ENCODE data around the gene ABTB2.

Gene ABTB2

DNA sequence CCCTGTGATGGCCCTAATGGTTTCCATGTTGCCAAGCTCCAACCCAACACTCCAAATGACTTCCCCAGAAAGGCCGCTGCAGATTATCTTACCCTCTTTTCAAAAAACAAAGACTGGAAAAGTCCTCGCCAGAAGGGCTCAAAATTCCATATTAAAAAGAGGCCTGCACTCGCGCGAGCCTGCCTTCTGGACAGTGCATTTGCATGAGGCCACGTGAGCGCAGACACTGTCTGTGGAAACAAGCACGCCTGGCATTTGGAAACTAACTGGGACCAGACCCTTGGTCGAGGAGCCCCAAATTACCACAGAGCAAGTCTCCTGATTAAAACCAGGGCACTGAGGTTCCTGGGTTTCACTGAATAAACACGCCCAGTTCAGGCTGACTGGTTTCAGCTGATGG lies 42.9 kb downstream of the ABTB2 start:
- no peak for DNase-seq (ENCODE audit: low read depth)

DNA sequence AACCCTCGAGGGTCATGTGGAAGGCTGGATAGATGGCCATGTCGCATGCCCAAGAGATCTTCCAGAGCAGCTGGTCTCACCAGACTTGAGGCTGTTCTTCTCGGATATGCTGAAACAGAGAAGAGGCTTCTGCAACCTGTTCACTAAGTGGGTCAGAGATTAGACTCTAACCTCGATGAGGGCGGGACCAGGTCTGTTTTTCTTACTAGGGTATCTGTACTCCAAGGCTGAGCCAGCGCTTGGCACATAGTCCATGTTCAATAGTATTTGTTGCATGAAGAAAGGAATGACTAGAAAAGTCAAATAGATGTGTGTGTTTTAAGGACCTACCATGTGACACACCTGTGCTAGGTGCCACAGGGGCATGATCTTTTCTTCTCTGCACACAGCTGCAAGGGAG lies 43.6 kb downstream of the ABTB2 start:
- no peak for DNase-seq (ENCODE audit: low read depth)

- no peak for DNase-seq (ENCODE audit: low read depth)
These were observed 44.7 kb downstream of the ABTB2 start for GRCh38 chr11:34313099-34313517.

DNA sequence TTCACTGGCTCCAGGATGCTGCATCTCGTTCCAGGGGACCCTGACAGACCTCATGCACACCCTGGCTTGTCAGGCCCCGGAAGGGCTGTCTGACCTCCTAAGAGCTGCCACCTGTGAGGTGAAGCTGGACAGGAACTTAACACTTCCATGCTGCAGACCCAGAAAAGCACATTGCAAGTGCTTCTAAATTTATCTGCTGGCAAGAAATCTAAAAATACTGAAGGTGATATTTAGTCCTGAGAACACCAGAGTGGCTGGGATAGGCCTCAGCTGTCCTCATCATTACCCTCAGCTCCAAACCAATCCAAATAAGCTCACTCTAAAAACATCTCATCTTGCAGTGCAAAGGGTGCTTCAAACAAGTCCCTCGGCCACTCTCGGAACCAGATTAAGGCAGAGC lies 46.7 kb downstream of the ABTB2 start:
- no peak for DNase-seq (ENCODE audit: low read depth)

- DNase-seq (ENCODE audit: low read depth), result no peak
These were observed 47.8 kb downstream of the ABTB2 start for GRCh38 chr11:34309965-34310364.

DNA sequence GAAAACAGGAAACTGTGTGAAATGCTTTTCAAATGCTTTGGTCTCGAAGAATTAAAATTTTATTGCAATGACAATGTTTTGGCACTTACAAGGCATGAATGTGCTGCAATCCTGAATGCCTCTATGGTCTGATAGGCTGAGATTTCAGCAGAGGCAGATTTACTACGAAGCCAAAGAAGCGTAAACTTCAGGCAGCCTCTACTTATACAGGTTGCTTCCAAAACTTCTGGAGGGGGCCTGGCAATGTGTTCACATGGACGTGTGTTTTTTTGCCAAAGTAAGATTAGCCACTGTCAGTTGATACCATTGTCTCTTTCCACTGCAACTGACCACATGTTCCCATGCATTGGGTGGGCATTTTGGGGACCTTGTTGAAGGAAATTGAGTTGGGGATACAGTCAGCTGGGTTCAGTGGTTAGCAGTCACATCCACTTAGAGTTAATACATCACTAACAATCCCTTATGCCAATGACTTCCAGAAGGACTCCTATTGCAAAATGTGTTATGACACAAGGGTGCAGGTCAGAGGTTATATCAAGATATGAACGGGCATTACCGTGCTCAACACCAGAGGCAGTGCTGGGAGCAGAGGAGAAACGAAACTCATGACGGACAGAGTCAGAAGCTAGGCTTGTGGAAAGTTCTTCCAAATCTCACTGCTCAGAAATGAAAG lies 48.8 kb downstream of the ABTB2 start:
- DNase-seq (ENCODE audit: low read depth), result no peak

DNA sequence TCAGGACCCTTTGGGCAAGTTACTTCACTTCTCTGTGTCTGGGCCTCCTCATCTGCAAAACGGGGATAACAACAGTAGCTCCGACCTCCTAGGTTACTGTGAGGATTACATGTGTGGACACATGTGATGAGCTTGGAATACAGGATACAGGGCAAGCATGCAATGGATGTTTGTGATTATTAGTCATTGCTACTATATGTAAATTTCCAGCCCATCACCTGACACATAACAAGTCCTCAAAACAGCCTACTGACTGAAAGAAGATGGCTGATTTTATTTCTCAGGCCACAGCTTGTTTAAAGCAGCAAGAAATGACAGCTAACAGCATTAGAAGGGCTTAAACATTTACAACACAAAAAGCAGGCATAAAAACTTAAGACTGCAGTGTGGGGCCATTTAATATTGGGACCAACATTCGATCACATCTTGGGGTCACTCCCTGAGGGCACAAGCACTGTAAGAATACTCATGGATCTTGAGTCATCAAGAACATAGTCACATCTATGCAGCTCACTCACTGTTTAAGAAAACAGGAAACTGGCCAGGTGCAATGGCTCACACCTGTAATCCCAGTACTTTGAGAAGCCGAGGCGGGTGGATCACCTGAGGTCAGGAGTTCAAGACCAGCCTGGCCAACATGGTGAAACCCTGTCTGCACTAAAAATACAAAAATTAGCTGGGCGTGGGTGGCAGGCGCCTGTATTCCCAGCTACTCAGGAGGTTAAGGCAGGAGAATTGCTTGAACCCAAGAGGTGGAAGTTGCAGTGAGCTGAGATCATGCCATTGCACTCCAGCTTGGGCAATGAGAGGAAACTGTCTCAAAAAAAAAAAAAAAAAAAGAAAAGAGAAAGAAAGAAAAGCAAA lies 49.5 kb downstream of the ABTB2 start:
- DNase-seq (ENCODE audit: low read depth), result no peak

DNA sequence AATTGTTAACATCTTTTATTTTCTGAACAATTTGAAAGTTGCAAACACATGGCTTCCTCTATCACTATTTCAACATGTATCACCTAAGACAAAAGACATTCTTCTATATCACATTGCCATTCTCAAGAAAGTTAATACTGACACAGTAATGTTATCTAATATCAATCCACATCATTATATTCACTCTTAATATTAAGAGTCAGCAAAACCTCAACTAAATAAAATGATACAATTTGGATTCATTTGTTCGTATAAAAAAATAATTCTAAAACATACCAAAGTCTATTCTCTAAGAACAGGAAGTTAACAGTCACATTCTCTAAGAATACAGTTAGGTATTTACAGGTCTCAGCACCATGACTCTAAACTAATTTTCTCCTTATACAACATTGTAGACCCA lies 52.0 kb downstream of the ABTB2 start:
- DNase-seq (ENCODE audit: low read depth), result no peak

DNA sequence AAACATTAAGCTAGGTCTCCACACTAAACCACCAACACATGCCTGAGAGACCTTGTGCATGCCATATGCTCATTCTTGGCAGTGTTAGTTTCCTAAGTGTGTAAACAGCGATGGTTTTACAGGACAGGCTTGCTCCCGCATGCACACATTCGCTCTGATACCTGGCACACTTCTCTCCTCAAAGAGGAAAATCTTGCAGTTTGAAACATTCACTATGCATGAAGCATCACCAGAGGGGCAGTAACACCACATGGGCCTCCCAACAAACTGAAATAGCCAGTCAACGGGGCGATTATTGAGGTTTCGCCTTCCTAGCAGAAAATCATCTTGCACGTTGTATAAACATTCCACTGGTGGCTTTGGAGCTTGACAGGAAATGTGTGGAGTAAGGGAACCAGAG lies 52.6 kb downstream of the ABTB2 start:
- no peak for DNase-seq (ENCODE audit: low read depth)

DNA sequence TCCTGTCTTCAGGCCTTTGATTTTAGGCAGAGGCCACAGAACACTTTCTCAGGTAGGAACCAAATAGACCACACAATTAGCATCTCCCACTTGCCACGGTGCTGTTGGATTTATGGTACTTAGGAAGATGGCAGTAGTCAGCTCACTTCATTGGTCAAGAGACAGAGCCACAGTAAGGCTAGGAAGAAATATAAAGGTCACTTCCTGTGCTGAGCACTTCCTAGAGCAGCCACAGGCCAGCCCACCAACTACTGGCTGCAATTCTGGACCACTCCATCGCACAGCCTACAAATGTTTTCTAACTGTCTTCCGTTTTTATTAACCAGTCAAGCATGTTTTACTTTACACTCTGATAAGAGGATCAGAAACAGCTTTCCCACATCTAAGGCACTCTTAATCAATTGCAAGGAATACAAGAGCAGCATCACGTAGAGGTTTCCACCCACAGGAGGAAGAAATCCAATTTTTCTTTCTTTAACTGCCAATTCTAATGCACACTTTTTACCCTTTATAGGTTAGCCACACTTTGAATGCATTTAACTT lies 54.7 kb downstream of the ABTB2 start:
- DNase-seq (ENCODE audit: low read depth), result no peak

GRCh38 chr11:34302046-34302921 lies 55.5 kb downstream of the ABTB2 start:
- DNase-seq (ENCODE audit: low read depth), result peak; percentile 94

DNA sequence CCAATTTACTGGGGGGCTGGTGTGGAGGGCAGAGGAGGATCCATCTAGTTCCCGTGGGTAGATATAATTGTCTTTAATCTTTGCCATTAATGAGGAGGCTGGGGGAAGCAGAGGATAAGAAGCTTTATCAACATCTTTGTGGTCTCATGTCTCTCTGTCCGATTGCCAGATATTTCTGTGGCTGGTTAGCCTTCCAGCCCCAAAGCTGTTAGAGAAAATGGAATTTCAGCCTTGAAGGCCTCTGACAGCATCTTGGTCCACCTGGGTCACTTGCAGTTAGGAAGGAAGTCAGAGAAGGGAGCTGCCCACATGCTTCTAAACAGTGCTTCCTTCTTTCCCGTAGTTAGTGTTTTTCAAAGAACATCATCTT lies 56.9 kb downstream of the ABTB2 start:
- DNase-seq (ENCODE audit: low read depth), result no peak

DNA sequence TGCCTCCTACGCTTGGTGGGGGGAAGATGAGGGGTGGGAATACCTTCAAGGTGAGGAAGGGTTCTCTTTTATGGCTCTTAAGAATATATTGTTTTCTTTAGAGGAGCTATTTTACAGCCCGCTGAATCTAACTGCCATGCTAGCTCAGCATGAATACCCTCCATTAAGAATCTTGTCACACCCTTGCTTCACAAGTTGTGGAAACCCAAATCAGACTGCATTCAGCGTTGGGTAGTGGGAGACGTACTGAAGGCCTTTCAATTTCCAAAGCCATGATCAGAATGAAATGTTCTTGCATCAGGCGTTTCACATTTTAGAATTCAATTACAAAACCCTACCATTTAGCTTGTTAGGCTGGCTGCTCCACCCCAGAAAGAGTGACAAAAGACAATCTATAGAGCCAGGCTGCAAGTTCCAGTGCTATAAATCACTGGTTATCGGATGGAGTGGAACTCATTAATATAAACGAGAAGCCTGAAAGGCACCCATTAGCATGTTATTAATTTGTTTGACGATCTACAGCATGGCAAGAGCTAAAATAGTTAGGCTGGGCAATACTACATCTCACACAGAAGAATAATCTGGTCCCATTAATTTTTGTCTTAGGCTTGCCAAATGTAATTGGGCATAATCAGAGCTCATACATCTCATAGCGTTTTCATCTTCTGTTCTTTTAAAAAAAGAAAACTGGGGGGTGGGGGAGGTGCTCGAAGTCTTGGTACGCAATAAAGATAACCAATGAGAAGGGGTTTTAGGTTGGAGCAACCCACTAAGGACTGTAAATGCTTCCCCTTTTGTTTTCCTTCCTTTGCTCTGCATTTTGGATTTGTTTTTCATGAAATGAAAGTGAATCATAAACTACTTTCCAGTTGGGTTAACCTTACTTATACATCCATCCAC lies 57.5 kb downstream of the ABTB2 start:
- no peak for DNase-seq (ENCODE audit: low read depth)

GRCh38 chr11:34299284-34299972 lies 58.4 kb downstream of the ABTB2 start:
- DNase-seq (ENCODE audit: low read depth), result no peak

DNA sequence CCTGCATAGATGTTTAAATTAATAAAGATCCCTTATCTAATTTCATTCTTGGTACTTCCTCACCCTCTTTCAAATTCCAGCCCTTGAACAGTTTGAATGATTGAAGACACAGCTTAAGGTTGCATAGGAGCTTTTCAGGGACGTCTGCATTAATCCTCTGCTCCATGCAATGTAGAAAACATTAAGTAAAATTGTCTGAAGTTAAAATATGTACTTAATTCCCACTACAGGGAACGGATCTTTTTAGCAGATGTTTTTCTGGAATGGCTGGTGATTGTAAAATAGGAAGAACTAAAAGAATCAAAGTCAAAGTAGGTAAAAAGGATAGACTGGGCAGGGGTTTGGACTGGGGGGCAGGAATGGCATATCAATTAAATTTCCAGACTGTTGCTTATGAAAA lies 58.9 kb downstream of the ABTB2 start:
- no peak for DNase-seq (ENCODE audit: low read depth)

GRCh38 chr11:34296412-34296811 lies 61.4 kb downstream of the ABTB2 start:
- DNase-seq (ENCODE audit: low read depth), result no peak

DNA sequence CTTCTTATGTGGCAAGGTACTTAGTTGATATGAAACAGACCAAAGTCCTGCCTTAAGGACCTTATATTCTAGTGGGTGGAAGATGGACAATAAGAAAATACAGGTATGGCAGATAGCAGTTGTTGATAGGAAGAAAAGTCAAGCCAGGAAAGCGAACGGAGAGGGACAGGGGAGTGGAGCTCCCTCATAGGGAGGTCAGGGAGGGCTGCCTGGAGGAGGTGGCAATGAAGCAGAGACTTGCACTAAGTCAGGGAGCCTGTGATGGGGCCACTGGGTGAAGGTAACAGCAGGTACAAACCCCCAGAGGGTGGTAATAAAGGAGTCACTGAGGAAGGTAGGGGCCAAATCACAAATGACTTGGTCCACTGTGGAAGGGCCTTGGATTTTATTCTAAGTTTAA lies 65.3 kb downstream of the ABTB2 start:
- no peak for DNase-seq (ENCODE audit: low read depth)

DNA sequence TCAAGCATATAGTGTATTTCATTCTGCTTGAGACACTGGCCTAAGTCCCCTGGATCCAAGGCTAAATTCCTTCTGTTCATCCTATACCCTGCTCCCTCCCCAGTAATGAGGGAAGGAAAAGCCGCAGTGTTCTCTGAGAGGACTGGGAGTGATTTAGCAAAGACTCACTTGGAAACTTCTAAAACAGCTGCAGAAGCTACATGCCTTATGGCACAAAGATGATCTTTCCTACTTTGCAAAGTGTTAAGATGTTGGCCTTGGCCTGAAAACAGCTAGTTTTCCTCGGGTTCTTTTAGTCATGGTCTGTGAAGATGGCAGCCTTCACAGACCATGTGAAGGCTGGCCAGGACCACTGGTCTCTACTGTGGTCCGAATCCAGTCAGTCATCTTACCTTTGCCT lies 65.7 kb downstream of the ABTB2 start:
- no peak for DNase-seq (ENCODE audit: low read depth)

DNA sequence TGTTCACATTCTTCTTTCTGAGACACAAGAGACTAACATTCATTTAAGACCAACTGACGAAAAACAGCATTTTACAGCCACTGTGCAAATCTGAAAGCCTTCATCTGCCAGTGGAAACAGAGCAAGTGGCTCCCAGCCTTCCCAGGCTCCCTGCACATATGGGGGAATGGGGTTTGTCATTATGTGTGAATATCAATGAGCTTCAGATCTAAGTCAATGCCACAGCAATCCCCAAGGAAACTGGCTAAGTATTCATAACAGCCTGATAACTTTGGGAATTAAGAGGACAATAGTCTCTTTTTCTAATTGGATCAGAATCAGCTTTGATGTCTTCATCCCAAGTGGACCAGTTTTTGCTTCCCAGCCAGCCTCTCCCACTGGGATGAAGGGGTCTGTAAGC lies 66.9 kb downstream of the ABTB2 start:
- DNase-seq (ENCODE audit: low read depth), result no peak

DNA sequence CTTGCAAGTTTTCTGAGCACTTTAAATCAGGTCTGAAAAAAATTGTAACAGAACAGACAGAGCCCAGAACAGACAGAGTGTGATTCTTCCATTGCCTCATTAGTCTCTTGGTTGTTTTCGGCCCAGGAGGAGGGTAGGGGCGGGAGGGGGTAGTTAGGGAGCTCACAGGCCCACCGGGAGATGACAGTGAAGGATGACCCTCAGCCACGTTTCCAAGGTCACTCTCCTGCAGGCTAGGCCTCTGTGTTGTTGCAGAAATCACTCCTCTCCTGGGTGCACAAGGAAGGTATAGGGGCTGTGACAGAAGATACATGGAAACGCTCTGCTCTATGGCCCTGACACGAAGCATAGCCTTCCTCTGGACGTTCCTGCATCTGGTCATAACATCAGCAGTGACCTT lies 69.3 kb downstream of the ABTB2 start:
- no peak for DNase-seq (ENCODE audit: low read depth)
